Activated CD4-positive, alpha-beta T cell treated with anti-CD3 and anti-CD28 coated beads for 24 hours (primary cell): ENCODE data around the gene AGAP9.
"Not testable (repeated sequence)": the region's sequence is repeated elsewhere in the genome, so short reads cannot be mapped to it uniquely, and the experiment has no call there.

Source experiments
- DNase-seq, 2 donors: peaks; one replicate each; pipeline ENCODE4 v3.0.0-alpha.2; 2020; ENCODE audit warnings: low read depth in 2 of 2

The AGAP9 gene

DNA sequence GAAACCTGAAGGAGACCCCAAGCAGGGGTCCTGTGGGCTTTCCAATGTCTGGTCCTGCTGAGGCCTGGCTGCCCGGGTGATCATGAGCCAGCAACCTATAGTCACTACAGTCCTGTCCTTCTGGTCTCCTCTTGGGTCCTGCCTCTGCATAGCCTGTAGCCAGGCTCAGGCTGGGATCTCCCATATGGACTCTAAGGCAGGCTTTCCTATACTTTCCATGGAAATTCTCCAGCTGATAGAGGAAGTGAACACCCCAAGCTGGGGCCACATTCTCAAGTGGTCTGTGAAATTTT, 66.0 kb downstream of the AGAP9 start:
- DNase-seq: no peak

DNA sequence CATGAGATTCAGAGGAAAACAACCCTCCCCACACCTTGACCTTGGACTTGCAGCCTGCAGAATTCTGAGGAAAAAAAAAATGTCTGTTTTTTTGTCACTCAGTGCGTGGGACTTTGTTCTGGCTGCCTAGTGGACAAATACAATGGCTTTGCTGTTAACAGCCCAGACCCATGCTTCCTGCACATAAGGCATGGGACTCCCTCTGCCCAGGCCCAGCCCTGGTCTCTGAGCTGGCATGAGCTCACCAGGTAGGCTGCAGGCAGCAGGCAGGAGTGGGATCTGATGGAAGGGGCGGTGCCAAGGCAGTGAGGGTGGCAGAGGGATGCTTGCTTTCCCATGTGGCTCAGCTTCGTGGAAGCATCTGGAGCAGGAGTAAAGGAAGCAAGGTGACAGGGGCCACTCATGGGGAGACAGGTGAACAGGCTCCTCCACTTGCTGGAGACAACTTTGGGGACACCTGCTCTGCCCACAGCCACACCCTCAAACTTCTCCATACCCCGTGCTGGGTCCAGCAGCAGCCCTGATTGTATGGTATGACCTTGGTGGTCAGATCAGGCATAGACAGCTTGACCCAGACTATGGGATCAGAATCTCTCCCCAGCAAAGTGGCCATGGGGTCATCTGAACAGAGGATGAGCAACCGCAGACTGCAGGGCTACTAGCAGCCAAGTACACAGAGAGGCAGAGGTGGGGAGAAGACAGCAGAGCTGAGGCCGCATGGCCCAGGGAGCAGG, 66.5 kb downstream of the AGAP9 start:
- DNase-seq: no peak

DNA sequence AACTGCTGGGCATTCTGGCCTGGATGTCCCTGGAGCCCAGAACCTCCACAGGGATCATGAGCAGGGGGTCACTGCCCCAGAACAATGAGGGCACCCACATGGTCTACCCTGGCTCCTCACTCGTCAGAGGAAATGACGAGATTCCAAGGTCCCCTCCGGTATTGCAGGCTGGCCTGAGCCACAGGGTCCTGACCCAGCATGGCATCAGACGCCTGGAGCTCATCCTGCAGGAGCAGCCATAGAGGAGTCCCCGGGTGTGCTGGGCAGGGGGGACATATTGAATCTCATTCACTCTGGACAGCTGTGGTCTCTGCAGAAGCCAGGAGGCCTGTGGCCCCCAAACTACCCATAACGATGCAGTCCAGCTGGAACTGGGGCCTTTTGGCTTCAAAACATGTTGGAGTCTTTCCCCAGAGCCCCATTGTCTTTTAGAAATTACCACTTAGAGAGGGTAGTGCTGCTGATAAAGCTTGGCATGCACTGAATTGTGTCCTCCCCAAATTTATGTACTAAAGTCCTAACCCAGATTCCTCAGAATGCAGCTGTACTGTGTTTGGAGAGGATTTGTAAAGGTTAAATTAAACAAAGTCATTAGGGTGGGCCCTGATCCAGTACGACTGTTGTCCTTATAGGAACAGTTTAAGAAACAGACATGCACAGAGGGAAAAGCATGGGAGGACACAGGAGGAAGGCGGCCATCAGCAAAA, 67.2 kb downstream of the AGAP9 start:
- no peak for DNase-seq

DNA sequence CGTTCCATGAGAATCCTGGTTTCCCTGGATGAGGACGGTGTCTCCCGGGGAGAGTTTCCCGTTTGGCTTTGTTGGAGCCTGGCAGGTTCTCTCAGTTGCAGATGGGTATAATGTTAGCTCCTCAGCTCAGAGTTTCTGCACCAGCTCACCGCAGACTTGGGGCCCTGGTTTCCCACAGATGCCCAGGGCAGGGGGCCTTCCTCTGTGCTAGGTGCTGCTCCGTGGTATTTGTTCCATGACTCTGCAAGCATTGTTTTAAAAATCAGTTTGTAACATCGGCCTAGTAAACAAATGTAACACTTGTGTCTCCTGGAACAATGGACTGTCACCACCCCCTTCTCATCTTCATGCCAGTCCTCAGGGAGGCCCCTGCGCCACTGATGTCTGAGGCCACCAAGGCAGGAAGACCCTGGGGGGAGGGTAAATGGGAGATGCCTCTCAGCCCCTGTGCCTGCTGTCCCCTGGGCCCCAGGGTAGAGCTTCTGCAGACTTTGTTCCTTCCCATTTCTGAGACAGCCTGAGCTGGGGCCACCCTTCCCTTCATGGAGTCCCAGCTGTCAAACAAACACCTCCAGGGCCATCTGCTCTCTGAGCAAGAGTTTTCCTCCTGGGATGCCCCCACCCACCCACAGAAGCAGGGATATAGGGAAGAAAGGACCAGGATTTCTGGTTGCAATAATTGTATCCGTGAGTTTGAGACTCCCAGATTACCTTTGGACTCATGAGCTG, 67.9 kb downstream of the AGAP9 start:
- DNase-seq: not testable (repeated sequence)

DNA sequence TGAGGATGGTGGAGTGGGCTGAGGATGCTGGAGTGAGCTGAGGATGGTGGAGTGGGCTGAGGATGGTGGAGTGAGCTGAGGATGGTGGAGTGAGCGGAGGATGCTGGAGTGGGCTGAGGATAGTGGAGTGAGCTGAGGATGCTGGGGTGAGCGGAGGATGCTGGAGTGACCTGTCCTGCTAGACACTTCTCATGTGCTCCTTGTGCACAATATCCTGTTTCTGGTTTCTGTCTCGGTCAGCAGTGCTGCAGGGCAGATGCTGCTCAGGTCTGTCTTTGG, 68.7 kb downstream of the AGAP9 start:
- no peak for DNase-seq

DNA sequence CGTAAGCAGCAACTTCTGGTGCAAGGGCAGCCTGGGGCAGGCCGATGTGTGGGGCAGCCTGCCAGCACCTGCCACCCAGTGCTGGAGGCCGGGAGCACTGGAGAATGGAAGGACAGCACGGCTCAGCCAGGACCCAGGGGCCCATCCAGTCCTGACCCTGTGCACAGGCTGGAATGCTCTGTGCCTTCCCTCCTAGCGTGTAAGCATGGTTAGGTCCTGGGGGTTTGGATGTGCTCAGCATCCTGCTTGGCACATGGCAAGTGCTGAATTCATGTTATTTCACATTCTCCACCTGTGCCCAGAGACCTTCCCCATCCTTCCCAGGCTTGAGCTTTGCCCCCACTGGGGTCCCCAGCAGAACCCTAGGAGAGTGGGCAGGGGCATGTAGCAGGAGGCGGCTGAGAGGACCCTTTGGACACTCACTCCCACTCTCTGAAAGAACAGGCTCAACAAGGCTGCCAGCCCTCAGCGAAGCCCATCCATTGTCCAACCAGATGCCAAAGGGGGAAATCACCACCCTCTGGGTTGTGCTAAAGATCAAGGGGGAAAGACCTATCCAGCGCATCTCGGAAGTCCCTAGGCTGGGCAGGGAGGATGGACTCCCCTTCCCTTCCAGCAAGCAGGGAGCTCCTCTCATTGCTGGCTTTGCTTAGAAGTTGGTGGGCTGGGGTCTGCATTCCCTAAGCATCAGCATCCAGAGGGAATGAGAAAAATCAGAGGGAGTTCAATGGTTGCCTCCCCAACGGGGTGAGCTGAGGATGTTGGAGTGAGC, 69.2 kb downstream of the AGAP9 start:
- DNase-seq: no peak

DNA sequence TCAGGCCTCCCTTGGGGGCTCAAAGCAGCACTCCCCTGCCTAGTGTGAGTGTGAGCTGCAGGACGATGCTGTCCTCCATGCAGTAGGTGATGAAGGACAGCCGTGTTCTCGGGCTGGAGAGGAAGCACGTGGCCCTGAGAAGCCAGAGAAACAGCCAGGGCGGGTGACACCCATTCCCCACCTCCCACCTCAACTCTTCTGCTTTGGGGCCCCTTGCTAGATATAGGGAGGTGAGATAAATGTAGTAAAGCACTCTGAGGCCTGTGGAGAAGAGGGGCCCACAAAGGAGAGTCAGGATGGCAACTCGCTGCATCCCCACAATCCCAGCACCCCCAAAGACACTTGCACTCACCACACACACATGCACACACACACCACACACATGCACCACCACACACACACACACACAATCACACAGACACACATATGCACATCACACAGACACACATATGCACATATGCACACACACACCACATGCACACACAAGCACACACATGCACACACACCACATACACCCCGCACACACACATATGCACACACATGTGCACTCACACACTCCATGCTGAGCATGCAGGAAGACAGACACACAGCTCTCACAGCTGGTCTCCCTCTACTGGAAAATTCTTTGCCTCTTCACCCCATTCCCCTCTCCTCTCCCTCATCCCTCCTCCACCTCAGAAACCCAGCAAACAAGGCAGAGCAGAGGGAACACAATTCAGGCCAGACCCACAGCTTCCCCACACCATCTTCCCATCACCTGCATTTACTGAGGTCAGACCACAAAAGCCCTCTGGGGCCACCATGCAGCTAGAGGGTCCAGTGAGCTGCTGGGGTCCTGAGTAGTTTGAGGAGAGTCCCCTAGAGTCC, 70.1 kb downstream of the AGAP9 start:
- no peak for DNase-seq

DNA sequence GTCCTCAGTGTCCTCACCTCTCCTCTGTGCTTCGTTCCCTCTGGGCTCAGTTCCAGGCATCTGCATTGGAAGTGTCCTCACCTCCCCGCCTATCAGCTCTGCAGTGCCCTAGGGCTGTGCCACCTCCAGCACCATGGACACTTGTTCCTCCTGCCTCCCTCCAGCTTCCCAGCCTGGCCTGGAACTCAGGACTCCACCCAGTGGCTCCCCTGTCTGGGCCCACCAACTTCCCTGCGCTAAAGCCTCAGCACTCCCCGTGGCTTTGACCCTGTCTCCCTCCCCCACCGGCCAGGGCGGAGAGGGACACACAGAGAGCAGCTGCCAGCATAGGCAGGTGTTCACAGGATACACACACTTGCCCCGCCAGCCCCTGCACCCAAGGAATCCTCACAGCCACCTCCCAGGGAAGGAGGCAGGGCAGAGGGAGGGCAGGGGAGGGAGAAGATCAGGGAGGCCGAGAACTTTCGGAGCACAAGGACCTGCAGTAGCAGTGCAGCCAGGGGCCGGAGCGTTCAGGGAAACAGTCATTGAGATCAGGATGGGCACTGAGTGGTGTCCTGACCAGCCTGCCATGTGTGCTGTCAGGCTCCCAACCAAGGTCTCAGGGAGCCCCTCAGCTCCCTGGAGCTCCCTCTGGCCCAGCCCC, 70.8 kb downstream of the AGAP9 start:
- no peak for DNase-seq

DNA sequence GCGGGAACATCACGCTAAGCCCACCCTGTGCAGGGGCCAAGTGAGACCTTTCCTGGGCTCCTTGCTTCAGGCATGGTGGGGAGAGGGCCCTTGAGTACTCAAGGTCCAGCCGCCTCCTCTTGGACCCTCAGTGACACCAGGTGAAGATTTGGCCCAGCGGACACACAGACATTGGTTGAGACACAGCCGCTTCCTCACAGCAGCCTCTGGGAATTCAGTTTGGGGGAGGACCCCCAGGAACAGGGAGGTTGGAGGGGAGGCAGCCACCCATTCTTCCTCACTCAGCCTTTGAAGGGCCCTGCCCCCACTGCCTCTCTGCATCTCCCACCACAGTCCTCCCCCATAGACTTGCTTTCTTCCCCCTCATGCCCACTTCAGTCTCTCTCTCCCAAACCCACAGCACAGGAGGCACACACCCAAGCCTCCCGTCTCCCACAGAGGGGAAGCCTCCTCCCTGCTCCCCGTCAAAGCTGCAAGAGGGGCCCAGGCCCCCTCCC, 71.4 kb downstream of the AGAP9 start:
- DNase-seq: no peak
